ENCODE measurements around the gene MGAT3. TPM values are rescaled to one million over a fixed set of nuclear protein-coding genes. Genes with fewer than 3 reads are reported as not detected.

Gene MGAT3
- total and polyA plus RNA-seq, 2 donors (not counting 3 experiments of a cell fraction or from before 2014, with no cell fraction given): not detected

DNA sequence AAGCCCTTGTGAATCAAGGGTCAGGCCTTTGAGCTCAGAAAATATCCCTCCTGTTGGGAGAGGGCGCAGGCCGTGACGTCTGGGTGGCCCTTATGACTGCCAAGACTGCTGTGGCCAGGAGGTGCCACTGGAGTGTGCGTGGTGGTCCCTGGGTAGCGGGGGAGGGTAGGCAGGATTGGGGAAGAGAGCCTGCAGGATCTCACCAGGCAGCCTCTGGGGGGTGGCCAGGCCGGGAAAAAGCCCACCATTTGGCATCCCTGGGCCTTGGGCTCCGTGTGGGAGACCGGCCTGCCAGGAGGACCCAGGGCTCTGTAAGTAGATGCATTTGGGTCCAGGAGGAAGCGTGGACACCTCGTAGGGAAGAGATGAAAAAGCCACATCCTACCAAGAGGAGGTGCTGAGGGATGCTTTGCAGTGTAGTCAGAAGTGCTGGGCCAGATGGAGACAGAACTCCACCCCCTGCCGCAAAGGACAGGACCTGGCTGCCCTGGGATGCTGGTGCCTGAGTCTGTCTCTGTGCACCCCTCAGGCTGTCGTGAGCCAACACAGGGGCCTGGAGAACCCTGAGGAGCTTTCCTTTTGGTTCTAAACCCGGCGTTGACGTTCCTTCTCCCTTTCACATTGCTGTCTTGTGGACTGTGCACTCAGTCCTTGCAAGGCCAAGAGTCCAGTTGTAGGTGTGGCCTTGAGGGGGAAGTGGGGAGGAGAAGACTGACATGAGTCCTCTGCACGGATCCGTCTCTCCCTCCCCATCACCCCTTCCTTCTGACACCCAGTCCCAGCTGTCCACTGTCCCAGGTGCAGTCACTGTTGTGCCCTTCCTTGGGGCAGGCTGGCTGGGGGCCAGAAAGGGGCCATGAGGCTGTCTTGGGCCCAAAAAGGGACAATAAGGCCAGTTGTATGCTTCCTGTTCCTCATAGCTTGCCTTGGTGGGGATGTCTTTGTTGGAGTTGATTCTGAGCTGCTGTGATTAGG lies 32.6 kb downstream of the MGAT3 start:
- H3K27ac ChIP-seq (ENCODE audit: insufficient read depth, low read depth, low read length): no peak overlapping the region
- H3K9me1 ChIP-seq (replicated peaks; ENCODE audit: control insufficient read depth, extremely low read depth, insufficient read depth, low read length): no peaks in the 10 kb centered on the region
- intact Hi-C loops (cut with micrococcal nuclease): loop anchor here (10.0 kb wide), 1 partner anchor 145 kb away; the partner anchor contains the start of gene SYNGR1
- H3K4me2 ChIP-seq (ENCODE audit: insufficient read depth, low read length): no peak overlapping the region
- BruUV-seq (replicated peaks): no TSS peak
- no peaks in the 10 kb centered on the region for H3K36me3 ChIP-seq (ENCODE audit: control insufficient read depth in 2 of 2, extremely low read depth in 1 of 2, insufficient read depth in 2 of 2, low read length in 2 of 2)
- ChIA-PET POLR2A (interaction anchor here (0.8 to 1.2 kb wide), 2 partner anchors 30 to 171 kb away, joined by 3 read pairs; no protein-coding TSS in a partner anchor), CTCF (interaction anchor here (0.5 to 6.7 kb wide), 7 partner anchors 11 to 547 kb away, joined by 3 to 197 read pairs (median 4); partner anchors contain the start of gene RPS19BP1)
- FAIRE-seq (no peak), DNase-seq (ENCODE audit: low read depth, low spot score) (no peak)
- H3K4me1 ChIP-seq (ENCODE audit: control insufficient read depth, extremely low read depth, insufficient read depth, low read length): no peaks in the 10 kb centered on the region
- no peaks in the 10 kb centered on the region for H3K27me3 ChIP-seq (ENCODE audit: control insufficient read depth in 2 of 2, insufficient read depth in 2 of 2, low read length in 2 of 2)
- H4K20me1 ChIP-seq (replicated peaks; ENCODE audit: control insufficient read depth, extremely low read depth, insufficient read depth, low read length): no peaks in the 10 kb centered on the region
- TF ChIP-seq MAX (IDR thresholded peaks at IDR 0.05; ENCODE audit: insufficient read depth, insufficient read length): no peak
- TF ChIP-seq MYC (IDR thresholded peaks at IDR 0.05; ENCODE audit: low read depth, low read length): no peak
- no peak for TF ChIP-seq CTCF (IDR thresholded peaks at IDR 0.05; ENCODE audit: extremely low read depth in 1 of 2, insufficient read depth in 1 of 2, low read depth in 1 of 2, low read length in 2 of 2)
- no peak for TF ChIP-seq FOS (IDR thresholded peaks at IDR 0.05; ENCODE audit: borderline replicate concordance, insufficient read depth, low read length)
- no peak for TF ChIP-seq JUN (IDR thresholded peaks at IDR 0.05; ENCODE audit: borderline replicate concordance, insufficient read depth, insufficient read length, low read depth)
- no peak for TF ChIP-seq POLR2AphosphoS5 (IDR thresholded peaks at IDR 0.05; ENCODE audit: insufficient read depth, low read depth, low read length)
- TF ChIP-seq EZH2 (IDR thresholded peaks at IDR 0.05; ENCODE audit: borderline replicate concordance, low read depth, low read length, severe bottlenecking): no peak
- no peak for TF ChIP-seq GATA2 (IDR thresholded peaks at IDR 0.05; ENCODE audit: insufficient read depth, insufficient read length, low read depth, low read length)
- no peak for TF ChIP-seq POLR2A (IDR thresholded peaks at IDR 0.05; ENCODE audit: low read depth, low read length)
- dilution Hi-C loops (cut with MboI; ENCODE audit: extremely low pct_ligation_motif_present, low sequenced_read_pairs): no loop called here
- H3K79me2 ChIP-seq (ENCODE audit: control insufficient read depth, insufficient read depth, low read length): no peaks in the 10 kb centered on the region
- H3K9ac ChIP-seq (replicated peaks; ENCODE audit: extremely low read depth, insufficient read depth, low read length): no peak overlapping the region
- H2AFZ ChIP-seq (ENCODE audit: low read depth, low read length): no peak overlapping the region
- no peaks in the 10 kb centered on the region for H3K9me3 ChIP-seq (replicated peaks; ENCODE audit: control insufficient read depth, insufficient read depth, low read length)
- no peak overlapping the region for H3K4me3 ChIP-seq (replicated peaks in 1 of 3; ENCODE audit: insufficient read depth in 1 of 3, low read depth in 1 of 3, low read length in 3 of 3)

Measured in endothelial cell of umbilical vein (primary cell).